ENCODE results near the gene SMAD5. TPM values are rescaled to one million over a fixed set of nuclear protein-coding genes. Genes with fewer than 3 reads are reported as not detected.

Gene SMAD5
- 10 to 100 TPM; 19.2 to 49.2 (median 30.6) TPM for total RNA-seq
- long read RNA-seq, partial matches to known transcripts = 1 of 2 reads
- long read RNA-seq, other reads (novel, unspliced or antisense) = 1 of 2 reads

DNA sequence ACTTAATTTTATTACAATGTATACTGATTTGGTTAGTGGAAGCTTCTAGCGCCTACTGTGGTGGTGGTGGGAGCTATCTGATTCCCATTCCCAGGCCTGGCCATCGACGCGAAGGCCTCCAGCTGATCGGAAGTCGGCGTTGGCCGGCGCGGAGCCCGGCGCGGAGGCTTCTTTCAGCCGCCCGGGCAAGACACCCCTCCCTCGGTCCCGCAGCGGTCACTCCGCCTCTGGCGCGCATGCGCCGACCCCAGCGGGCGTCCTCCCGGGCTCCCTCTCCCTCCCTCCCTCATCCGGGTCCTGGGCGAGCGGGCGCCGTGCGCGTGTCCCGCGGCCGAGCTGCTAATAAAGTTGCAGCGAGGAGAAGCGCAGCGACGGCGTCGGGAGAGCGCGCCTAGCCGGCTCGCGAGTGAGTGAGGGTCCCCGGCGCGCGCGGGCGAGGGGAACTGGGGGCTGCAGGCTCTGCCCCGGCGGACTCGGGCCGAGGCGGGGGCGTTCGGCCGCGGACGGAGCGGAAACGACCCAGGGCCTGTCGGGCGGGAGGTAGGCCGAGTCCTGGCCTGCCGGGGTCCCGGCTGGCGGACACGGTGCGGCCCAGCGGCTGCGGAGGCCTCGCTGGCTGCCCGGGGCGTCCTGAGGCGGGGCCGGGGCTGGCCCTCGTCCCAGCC is at the start of gene SMAD5:
TSS of gene SMAD5 (plus strand) at position 289 of the 665 bp plus-strand sequence. CDS start 20,916 bp downstream, outside the sequence.
- 0% methylated on average over 15 of the region's 81 CpGs for WGBS (ENCODE audit: insufficient coverage, low coverage, low lambda C conversion rate, missing lambda C conversion rate)
- DNase-seq (peak; percentile 97 to 98 (median 97)), ATAC-seq (peak; percentile 95 to 98 (median 97))
- H3K27ac ChIP-seq = peak within 1 kb of the TSS; percentile 98 to 99 (median 99)
- no peaks in the 10 kb centered on the region for H3K27me3 ChIP-seq
- no peaks in the 10 kb centered on the region for H3K36me3 ChIP-seq
- peak within 1 kb of the TSS; percentile 90 to 99 (median 95) for H3K4me3 ChIP-seq
- H3K9me3 ChIP-seq = no peaks in the 10 kb centered on the region
- TF ChIP-seq, protein P1, sequence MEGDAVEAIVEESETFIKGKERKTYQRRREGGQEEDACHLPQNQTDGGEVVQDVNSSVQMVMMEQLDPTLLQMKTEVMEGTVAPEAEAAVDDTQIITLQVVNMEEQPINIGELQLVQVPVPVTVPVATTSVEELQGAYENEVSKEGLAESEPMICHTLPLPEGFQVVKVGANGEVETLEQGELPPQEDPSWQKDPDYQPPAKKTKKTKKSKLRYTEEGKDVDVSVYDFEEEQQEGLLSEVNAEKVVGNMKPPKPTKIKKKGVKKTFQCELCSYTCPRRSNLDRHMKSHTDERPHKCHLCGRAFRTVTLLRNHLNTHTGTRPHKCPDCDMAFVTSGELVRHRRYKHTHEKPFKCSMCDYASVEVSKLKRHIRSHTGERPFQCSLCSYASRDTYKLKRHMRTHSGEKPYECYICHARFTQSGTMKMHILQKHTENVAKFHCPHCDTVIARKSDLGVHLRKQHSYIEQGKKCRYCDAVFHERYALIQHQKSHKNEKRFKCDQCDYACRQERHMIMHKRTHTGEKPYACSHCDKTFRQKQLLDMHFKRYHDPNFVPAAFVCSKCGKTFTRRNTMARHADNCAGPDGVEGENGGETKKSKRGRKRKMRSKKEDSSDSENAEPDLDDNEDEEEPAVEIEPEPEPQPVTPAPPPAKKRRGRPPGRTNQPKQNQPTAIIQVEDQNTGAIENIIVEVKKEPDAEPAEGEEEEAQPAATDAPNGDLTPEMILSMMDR (IDR thresholded peaks at IDR 0.05) = no peak
- peak; percentile 97 for TF ChIP-seq POLR2A (IDR thresholded peaks at IDR 0.05)
- peaks cover 0 to 25% (median 4%) of the 10 kb centered on the region in 4 donors for H3K4me1 ChIP-seq
- intact Hi-C loops (cut with DNase I) = no loop called here

DNA sequence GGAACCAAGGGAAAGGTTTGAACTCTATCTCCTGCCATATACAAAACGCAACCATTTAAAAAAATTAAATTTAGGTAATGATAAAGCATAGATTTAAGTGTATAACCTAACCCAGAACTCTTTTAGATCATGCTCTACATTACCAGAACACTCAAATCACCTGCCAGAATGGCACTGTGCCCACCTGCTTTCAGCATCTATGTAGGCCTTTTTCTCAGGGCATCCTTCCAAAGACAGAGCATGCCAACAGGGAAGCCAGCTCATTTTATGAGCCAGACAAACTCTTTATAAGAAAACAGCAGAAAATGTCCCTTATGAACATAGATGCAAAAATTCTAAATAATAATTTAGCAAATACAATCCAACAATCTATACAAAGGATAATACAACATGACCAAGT is 47.9 kb upstream of the SMAD5 start:
- ATAC-seq = peak in 3 of 4 donors; percentile 13 to 55 (median 30)

DNA sequence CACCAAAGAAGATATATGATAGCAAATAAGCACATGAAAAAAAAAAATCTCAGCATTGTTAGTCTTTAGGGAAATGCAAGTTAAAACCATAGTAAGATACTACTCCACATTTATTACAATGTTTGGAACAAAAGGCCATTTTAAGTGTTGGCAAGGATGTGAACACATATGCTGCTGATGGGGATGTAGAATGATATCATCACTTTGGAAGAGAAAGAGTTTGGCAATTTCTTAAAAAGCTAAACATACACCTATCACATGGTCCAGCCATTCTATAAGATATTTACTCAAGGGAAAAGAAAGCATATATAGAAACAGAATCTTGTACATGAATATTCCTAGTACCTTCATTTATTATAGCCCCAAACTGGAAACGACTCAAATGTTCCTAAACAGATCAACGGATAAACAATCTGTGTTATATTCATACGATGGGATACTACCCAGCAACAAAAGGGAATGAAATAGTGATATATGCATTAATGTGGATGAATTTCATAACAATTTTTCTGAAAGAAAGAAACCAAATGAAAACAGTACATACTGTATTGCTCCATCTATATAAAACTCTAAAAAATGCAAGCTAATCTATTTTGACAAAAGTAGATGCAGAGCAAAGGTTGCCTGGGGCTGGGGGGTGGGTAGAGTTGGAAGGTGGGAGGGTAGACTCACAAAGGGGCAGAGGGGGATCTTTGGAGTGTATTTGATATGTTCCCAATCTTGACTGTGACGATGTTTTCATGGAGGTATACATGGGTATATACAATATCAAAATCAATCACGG is 45.7 kb upstream of the SMAD5 start:
- H3K9me3 ChIP-seq = no peaks in the 10 kb centered on the region
- no peaks in the 10 kb centered on the region for H3K36me3 ChIP-seq
- WGBS (ENCODE audit: insufficient coverage, low coverage, low lambda C conversion rate, missing lambda C conversion rate) = 78% methylated on average over 5 of the region's 5 CpGs
- ATAC-seq (no peak), DNase-seq (no peak)
- intact Hi-C loops (cut with DNase I) = no loop called here
- no peak overlapping the region for H3K4me3 ChIP-seq
- no peaks in the 10 kb centered on the region for H3K27me3 ChIP-seq
- no peak for TF ChIP-seq POLR2A (IDR thresholded peaks at IDR 0.05)
- TF ChIP-seq, protein P1 (IDR thresholded peaks at IDR 0.05) = no peak
- no peak overlapping the region for H3K27ac ChIP-seq
- H3K4me1 ChIP-seq = peaks cover 0 to 13% (median 0%) of the 10 kb centered on the region in 4 donors

More for the DNA sequence above, 47.9 kb upstream of the SMAD5 start:
- Histone ChIP-seq H3K27ac (peak overlapping the region in 2 of 3 donors; percentile 19 to 22), H3K4me3 (no peak overlapping the region), H3K9me3 (no peaks in the 10 kb centered on the region), H3K27me3 (no peaks in the 10 kb centered on the region), H3K4me1 (peaks cover 0 to 26% (median 0%) of the 10 kb centered on the region in 4 donors), H3K36me3 (no peaks in the 10 kb centered on the region)
- DNase-seq = peak; percentile 78 to 91 (median 83)
- 86% methylated on average over 1 of the region's 1 CpG for WGBS (ENCODE audit: insufficient coverage, low coverage, low lambda C conversion rate, missing lambda C conversion rate)
- intact Hi-C loops (cut with DNase I) = no loop called here
- TF ChIP-seq, protein P1 (IDR thresholded peaks at IDR 0.05) = no peak
- TF ChIP-seq POLR2A (IDR thresholded peaks at IDR 0.05) = no peak

DNA sequence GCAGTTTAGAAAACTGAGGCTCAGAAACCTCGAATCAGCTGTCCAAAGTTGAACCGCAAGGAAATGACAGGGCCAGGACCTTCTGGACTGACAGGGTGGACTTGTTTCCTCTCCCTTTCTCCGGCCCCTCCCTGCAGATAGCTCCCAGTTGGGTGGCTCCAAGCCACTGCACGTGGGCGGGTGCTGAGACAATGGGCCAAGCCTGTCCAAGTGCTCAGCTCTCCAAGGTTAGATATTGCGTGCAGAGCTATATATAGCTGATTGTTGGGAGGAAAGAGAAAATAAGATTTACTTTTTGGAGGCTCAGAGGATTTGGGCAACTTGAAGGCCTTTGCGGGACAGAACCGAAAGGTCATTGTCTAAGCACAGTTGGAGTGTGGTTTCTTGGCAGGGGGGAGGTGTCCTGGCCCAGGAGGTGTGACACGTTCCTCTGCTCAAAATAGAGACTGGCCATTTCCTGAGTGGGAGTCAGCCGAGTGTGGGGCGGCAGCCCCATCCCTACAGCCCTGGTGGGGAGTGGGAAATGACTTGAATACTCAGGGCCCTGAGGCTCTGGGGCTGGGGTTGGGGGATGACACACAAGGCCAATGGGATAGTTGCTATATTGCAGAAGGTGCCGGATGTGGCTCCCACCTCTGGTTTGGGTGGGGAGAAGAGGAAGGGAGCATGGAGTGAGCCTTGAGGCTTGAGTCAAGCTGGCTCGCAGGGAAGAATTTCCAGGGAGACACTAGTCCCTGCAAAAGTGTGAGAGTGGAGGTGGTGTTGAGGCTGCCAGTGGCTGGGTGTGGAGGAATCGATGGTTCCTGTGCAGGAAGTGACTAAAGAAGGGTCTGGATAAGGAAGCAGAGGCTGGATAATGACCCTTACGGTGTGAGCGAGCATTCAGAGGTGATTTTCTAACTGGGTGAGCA is 44.4 kb upstream of the SMAD5 start:
- peak overlapping the region in 2 of 3 donors; percentile 2 to 13 for H3K27ac ChIP-seq
- H3K9me3 ChIP-seq = no peaks in the 10 kb centered on the region
- intact Hi-C loops (cut with DNase I) = no loop called here
- peak; percentile 70 to 84 (median 74) for ATAC-seq
- no peaks in the 10 kb centered on the region for H3K36me3 ChIP-seq
- no peak overlapping the region for H3K4me3 ChIP-seq
- H3K27me3 ChIP-seq = no peaks in the 10 kb centered on the region
- peaks cover 0 to 9% (median 0%) of the 10 kb centered on the region in 4 donors for H3K4me1 ChIP-seq
- 62% methylated on average over 12 of the region's 16 CpGs for WGBS (ENCODE audit: insufficient coverage, low coverage, low lambda C conversion rate, missing lambda C conversion rate)
- TF ChIP-seq POLR2A (IDR thresholded peaks at IDR 0.05) = no peak
- TF ChIP-seq, protein P1 (IDR thresholded peaks at IDR 0.05) = no peak
- DNase-seq = peak in 2 of 3 donors; percentile 55 to 74
